Renal cortex interstitium (tissue), 11 donors: ENCODE results near the gene FAM83G. TPM values are rescaled to one million over a fixed set of nuclear protein-coding genes. Genes with fewer than 3 reads are reported as not detected.
A peak's percentile ranks its signal among the peaks of the same experiment; 100 is the strongest.

Experiments used
- DNase-seq, 11 donors: peaks; one replicate each; pipeline ENCODE4 v3.0.0-alpha.2; 2013; ENCODE audit warnings: low read depth in 9 of 11, low spot score in 4 of 11; ENCODE audit errors: extremely low read depth in 1 of 11
- polyA plus RNA-seq, 3 donors: library from polyadenylated mRNA; unstranded; fragments of 120-200 nt; gene quantifications; one replicate each; pipeline ENCODE4 v1.2.1, GENCODE V29; 2013; ENCODE audit not compliant: insufficient read length in 3 of 3

FAM83G gene
- polyA plus RNA-seq, 3 donors = 5.2 to 9.7 (median 7.4) TPM

- no peak for DNase-seq
These were observed 6.8 kb downstream of the FAM83G start for GRCh38 chr17:18997650-18998196.

- DNase-seq = no peak
These were observed 8.1 kb downstream of the FAM83G start for GRCh38 chr17:18996458-18996857.

GRCh38 chr17:18995220-18995619 lies 9.3 kb downstream of the FAM83G start:
- DNase-seq = no peak

DNA sequence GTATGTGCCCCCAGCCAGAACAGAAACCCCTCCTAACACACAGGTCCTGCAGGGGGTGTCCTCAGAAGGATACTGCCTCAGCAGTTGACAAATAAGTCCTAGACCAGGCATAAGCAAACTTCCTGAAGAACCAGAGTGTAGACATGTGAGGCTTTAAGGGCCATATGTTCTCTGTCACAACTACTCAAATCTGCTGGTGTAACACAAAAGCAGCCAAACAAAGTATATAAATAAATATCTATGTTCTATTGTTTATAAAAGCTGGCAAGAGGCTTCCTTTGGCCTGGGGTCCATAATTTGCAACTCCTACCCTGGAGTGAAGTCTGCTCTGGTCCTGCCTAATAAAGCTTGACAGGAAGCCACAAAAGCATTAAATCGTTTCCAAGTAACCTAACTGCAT lies 9.9 kb downstream of the FAM83G start:
- DNase-seq = peak in 3 of 11 donors; percentile 25 to 51 (median 39)

- peak in 5 of 11 donors; percentile 42 to 71 (median 59) for DNase-seq
These were observed 10.5 kb downstream of the FAM83G start for GRCh38 chr17:18993905-18994526.

GRCh38 chr17:18992454-18993130 lies 12.0 kb downstream of the FAM83G start:
- no peak for DNase-seq

GRCh38 chr17:18991531-18992315 lies 12.8 kb downstream of the FAM83G start:
- no peak for DNase-seq

DNA sequence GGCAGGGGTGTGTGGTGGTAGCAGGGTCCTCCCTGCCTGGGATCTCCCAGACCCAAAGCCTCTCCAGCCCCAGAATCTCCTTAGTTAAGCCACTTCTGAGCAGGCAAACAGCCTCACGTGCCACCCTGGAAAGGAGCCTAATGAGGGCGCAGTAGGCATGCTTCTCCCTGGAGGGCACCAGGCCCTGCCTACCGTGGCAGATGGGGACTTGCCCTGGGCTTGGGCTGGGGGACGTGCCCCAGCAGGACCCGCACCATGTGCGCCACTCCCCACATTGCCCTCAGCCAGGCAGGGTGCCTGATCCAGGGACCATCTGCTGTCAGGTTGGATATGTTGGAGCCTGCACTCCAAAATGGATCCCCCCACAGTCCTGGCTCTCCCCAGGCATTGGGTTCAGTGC lies 14.2 kb downstream of the FAM83G start:
- DNase-seq = no peak

DNA sequence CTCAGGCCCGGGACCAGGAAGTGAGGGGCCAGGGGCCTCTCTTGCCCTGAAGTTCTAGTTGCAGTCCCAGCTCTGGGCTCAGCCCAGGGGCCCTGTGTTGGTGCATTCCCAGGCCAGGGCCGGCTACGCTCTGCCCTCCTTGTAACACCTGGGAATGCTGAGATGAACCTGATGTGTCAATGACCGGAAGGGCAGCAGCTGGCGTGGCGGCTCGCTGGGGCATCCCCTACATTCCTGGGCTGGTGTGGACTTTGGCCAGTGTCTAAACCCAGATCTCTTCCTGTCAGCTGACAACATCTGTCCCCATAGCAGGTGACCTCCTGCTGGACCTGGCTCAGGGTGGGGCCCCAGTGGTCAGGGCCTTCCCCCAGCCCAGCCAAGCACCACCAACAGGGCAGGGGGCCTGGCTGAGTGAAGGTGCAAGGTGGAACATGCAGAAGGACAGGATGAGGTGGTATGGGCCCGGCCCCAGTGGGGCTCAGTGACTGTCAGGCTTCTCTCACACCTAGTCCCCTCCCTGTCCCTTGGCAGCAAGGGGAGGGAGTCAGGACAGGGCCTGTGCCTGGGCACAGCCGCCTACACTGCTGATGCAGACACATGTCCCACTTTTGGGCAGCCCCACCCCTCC lies 15.9 kb downstream of the FAM83G start:
- peak in 1 of 11 donors; percentile 13 for DNase-seq

DNA sequence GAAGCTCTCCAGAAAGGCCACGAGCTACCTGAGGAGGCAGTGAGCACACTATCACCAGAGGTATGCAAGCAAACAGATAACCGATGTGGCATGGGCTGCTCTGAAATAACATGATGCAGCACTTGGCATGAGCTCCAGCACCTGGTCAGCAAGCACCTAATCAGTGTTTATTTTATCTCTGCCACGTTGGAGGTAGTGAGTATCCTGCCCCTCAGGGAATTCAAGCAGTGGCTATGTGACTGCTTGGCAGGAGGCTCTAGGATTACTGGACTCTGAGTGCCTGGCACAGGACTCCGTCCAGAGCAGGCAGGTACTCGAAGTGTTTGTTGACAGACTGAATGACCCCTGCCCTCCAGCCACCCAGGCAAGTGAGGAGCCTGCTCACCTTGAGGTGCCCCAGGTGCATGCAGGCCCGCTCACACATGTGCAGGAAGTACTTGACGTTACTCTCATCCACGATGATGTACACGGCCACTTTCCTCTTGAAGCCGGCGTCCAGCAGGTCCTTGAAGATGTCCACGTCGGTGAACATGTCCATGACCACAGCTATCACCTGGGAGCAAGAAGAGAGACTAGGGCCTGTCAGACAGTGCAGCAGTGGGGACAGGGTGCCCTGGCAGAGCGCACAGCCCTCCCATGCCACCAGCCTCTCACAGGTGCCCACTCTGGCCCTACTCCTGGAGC lies 16.6 kb downstream of the FAM83G start:
- no peak for DNase-seq

DNA sequence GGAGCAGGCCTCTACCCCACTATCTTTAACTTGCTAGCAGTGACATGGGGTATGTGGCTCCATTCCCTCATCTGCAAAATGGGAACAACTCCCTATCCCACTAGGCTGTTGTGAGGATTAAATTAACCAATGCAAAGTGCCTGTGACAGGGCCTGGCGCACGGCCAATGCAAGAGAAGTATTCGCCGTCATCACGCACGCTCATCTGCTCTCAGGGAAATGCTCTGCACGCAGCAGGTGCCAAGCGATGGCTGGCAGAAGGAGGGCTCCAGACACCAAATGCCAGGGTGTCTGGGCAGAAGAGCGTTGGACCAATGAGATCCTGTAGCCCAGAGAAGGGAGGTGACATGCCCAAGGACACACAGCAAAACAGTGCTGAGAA lies 17.3 kb downstream of the FAM83G start:
- no peak for DNase-seq

GRCh38 chr17:18986541-18987229 lies 17.9 kb downstream of the FAM83G start:
- DNase-seq = no peak

- DNase-seq = no peak
These were observed 19.1 kb downstream of the FAM83G start for GRCh38 chr17:18985475-18985874.

GRCh38 chr17:18984273-18985114 lies 20.1 kb downstream of the FAM83G start:
- DNase-seq = no peak

GRCh38 chr17:18981642-18982424 lies 22.7 kb downstream of the FAM83G start:
- DNase-seq = no peak

DNA sequence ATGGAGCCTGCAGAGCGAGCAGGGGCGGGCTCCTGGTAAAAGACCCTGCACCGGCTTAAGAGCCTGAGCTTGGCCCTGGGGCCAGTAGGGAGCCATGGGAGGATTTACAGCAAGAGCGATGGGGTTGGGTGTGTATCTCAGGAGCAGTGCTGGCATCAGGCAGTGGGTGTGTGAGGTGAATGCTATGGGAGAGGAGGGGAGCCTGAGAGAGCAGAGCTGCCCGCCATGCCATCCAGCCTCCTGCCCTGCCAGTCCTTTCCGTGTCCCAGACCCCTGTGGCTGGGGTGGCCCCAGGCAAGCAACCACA lies 23.3 kb downstream of the FAM83G start:
- DNase-seq = no peak
